ENCODE results near the gene PIGH.

Gene PIGH

DNA sequence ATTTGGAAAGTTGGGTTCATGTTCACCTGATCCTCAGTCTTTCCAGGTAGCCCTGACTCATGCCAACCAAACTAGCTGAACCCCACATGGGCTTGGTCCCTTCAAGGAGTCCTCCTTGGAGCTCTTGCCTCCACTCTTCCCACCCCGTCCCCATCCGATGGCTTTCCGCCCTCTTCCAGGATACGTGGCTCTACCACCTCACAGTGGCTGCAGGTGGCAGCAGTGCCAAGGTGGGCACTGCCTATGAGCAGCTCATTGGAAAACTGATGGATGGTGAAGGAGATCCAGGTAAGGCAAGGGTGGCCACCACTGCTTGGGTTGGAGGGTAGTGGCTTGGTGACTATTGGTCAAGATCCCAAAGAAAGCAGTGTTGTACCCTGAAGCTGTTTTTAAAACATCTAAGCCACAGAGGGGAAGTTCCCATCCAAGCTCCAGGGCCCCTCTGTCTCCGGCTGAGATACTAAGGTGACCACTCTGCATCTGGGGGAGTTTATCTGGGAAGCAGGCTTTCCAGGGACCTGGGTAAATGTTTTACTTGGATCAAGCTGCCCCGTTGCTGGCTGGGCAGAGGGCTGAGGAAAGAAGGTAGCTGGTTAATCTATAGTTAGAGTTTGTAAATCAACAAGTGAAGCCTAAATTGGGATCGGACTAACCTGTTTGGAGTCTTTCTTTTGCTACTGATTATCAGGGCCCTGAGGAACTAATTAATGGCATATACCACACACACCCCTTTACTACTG lies 23.7 kb downstream of the PIGH start:
- DNase-seq (ENCODE audit: low read depth, low spot score) = no peak
- H3K27ac ChIP-seq = no peak overlapping the region

DNA sequence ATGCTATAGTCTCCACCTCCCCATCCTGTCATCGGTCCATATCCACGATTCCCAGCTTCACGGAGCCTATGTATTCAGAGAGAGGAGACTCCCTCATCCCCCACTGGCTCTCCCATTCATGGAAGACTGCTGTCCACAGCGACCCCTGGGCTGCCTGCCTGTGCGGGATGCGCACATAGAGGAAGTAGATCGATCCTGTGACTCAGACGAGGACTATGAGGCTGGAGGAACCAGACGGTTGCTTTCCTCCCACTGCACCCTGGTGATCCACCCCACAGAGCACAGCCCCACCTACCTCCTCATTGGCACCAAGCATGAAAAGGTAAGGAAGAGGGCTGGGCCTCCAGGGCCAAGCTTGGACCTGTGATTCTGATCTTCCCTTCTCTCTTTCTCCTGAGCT lies 24.4 kb downstream of the PIGH start:
- H3K27ac ChIP-seq = no peak overlapping the region
- peak; percentile 22 for DNase-seq (ENCODE audit: low read depth, low spot score)

- no peak for DNase-seq (ENCODE audit: low read depth, low spot score)
Observed at GRCh38 chr14:67574806-67575205, 25.3 kb downstream of the PIGH start.

GRCh38 chr14:67574156-67574555 lies 25.9 kb downstream of the PIGH start:
- no peak for DNase-seq (ENCODE audit: low read depth, low spot score)

More at GRCh38 chr14:67574806-67575205, 25.3 kb downstream of the PIGH start:
- no peak overlapping the region for H3K27ac ChIP-seq

DNA sequence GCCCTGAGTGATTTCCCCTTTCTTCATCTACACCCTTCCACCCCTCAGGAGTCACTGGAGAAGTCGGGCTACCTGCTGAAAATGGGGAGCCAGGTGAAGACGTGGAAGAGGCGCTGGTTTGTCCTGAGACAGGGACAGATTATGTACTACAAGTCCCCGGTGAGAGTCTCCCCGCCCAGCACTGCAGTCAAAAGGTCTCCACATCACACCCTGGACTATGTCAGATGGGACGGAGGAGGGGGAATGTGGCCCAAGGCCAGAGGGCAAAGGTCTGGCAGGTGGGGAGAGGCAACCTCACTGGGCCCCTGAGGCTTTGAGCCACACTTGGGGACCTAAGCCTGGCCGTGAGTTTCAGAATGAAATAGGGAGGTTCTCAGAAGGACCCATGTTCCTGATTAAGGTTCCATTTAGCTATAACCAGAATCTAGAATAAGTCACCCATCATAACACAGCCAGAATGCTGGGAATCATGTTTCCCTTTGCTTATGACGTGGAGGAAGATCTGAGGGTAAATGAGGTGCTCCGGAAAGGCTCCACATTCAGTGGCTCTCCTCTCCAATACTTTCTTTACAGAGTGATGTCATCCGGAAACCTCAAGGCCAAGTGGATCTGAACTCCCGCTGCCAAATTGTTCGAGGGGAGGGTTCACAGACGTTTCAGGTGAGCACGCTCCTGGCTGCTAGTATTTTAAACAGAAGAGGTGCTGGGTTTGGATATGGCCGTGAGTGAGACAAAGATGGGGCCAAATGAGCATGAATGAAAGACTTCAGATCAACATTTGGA lies 26.6 kb downstream of the PIGH start:
- no peak for DNase-seq (ENCODE audit: low read depth, low spot score)
- no peak overlapping the region for H3K27ac ChIP-seq

More at GRCh38 chr14:67574156-67574555, 25.9 kb downstream of the PIGH start:
- H3K27ac ChIP-seq = no peak overlapping the region

DNA sequence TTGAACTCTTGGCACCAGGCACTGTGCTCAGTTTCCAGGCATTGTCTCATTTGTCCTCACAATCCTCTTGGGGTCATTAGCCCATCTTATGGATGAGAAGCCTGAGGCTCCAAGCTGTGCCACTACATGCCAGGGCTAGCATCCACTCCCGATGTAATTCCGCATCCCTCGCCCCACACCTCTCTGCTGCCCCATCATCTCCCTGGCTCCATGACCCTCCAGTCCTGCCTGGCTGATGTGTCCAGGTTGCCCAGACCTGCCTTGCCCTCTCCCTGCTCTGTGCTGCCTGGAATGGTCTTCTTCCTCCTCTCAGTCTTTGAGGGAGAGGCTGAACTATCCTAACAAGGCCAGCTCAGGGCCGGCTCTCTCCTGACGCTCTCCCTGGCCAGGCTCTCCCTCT lies 27.5 kb downstream of the PIGH start:
- no peak for DNase-seq (ENCODE audit: low read depth, low spot score)
- no peak overlapping the region for H3K27ac ChIP-seq

DNA sequence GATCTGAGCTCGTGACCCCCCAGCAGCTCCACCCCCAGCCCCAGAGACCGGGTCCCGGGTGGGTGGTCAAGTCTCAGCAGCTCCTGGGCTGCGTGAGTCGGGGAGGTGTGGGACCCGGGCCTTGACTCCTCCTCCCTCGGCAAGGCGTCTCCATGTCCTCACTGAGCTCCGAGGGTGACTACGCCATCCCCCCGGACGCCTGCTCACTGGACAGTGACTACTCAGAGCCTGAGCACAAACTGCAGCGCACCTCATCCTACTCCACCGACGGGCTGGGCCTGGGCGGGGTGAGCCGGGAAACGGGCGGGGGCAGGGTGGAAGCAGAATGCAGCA lies 28.1 kb downstream of the PIGH start:
- H3K27ac ChIP-seq = no peak overlapping the region
- DNase-seq (ENCODE audit: low read depth, low spot score) = no peak

- no peak overlapping the region for H3K27ac ChIP-seq
- no peak for DNase-seq (ENCODE audit: low read depth, low spot score)
Observed at GRCh38 chr14:67571275-67571990, 28.6 kb downstream of the PIGH start.

DNA sequence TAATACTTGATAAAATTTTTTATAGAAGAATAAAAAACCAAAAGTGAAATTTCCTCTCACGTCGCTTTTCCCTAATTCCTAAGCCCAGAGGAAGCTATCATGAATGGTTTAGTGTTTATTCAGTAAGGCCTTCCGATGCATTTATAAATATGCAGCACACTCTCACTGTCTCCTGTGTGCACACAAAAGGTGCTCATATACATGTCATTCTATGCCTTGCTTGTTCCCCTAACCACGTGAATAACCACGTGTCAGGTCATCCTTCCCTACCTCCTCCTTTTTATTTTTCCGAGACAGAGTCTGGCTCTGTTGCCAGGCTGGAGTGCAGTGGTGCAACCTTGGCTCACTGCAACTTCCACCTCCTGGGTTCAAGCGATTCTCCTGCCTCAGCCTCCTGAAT lies 29.6 kb downstream of the PIGH start:
- H3K27ac ChIP-seq = no peak overlapping the region
- DNase-seq (ENCODE audit: low read depth, low spot score) = no peak

GRCh38 chr14:67569651-67570290 lies 30.3 kb downstream of the PIGH start:
- no peak overlapping the region for H3K27ac ChIP-seq
- DNase-seq (ENCODE audit: low read depth, low spot score) = no peak

- no peak overlapping the region for H3K27ac ChIP-seq
- no peak for DNase-seq (ENCODE audit: low read depth, low spot score)
Observed at GRCh38 chr14:67569011-67569650, 30.9 kb downstream of the PIGH start.

GRCh38 chr14:67567654-67568053 lies 32.4 kb downstream of the PIGH start:
- H3K27ac ChIP-seq = no peak overlapping the region
- DNase-seq (ENCODE audit: low read depth, low spot score) = no peak

DNA sequence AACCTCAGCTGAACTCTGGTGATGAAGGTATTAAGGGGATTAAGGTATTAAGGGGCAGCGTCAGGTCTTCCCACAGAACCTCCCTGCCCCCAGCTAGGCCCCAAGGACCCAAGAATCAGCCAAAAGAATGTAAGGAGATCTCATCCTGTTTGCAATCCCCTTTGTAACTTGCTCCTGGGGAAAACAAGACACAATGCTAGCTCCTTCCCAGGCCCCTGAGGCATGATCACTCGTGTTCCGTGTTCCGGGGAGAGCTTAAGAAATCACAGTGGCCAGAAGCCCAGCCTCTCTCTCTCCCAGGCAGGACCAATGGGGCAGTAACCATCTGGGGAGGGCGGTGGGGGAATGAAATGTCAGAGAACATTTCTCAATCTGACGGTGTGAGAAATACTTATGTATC lies 33.2 kb downstream of the PIGH start:
- no peak overlapping the region for H3K27ac ChIP-seq
- no peak for DNase-seq (ENCODE audit: low read depth, low spot score)

GRCh38 chr14:67564236-67564635 lies 35.8 kb downstream of the PIGH start:
- DNase-seq (ENCODE audit: low read depth, low spot score) = no peak
- H3K27ac ChIP-seq = no peak overlapping the region

GRCh38 chr14:67562776-67563150 lies 37.3 kb downstream of the PIGH start:
- DNase-seq (ENCODE audit: low read depth, low spot score) = no peak
- H3K27ac ChIP-seq = no peak overlapping the region

- no peak overlapping the region for H3K27ac ChIP-seq
- DNase-seq (ENCODE audit: low read depth, low spot score) = no peak
Observed at GRCh38 chr14:67562025-67562775, 37.9 kb downstream of the PIGH start.

DNA sequence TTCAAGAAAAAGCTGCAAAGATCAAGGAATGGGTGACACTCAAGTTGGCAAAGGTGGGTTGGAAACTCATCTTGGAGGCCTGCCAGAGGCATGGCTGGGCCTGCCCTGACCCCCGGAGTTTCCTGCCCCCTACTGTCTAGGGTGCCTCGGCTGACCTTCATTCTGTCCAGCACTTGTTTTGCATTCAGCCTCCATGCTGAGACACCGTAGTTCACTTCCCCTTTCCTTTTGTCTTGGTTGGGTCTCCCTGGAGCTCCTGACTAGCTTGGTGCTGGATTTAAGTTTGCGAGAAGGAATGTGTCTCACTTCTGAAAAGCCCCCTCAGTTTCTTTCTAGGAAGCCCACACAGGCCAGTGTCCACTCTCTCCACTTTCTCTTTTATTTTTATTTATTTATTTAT lies 40.4 kb downstream of the PIGH start:
- no peak for DNase-seq (ENCODE audit: low read depth, low spot score)

DNA sequence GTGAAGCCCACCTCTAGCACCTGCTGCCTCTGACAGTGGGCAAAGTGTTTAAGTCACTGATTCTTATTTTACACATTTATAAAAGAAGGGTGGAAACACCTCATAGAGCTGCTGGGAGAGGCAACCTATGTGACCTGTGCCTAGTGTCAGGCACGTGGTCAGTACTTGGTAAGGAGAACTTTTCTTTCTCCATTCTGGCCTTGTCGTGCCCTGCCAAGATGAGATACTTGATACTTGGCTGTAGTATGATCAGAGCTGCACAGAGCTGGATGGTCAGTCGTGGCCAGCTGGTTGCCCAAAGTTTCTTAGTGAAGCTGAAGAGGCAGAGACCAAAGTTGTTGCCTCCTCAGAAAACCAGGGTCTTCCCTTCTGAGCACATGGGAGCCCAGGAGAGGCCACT lies 42.4 kb downstream of the PIGH start:
- no peak overlapping the region for H3K27ac ChIP-seq
- no peak for DNase-seq (ENCODE audit: low read depth, low spot score)

More for the DNA sequence above, 40.4 kb downstream of the PIGH start:
- no peak overlapping the region for H3K27ac ChIP-seq

DNA sequence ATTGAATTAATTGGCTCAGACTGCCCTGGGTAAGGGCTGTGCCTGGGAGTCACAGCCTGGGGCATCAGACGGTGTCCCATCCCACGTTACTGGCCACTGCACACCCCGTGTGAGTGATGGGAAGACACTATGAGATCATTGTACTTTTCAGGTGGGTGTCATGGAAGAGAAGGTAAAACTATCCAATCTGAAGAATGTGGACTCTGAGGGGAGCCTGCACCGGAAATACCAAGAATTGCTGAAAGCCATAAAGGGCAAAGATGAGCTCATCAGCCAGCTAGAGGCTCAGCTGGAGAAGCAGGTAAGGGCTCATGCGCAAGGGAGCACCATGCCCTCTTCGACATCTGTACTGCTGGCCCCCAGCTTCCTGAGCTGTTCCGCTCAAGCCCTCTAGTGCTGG lies 43.0 kb downstream of the PIGH start:
- DNase-seq (ENCODE audit: low read depth, low spot score) = no peak
- no peak overlapping the region for H3K27ac ChIP-seq

DNA sequence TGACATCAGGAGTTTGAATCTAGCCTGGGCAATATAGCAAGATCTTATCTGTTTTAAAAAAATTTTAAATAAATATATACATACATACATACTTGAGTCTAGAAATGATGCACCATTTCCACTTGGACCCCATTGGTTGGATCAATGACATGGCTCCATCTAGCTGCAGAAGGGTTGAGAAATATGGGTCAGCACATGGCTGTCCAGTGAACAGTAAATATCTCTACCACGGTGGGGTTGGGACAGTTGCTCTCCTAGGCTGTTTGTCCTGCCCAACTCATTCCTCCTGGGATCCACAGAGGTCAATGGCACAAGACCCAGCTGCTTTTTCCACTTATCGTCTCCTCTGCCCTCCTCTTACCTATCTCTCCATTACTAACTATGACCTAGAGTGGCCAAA lies 43.4 kb downstream of the PIGH start:
- no peak for DNase-seq (ENCODE audit: low read depth, low spot score)
- no peak overlapping the region for H3K27ac ChIP-seq

Data from epithelial cell of prostate (primary cell).